ENCODE measurements around the gene CPB1. TPM values are rescaled to one million over a fixed set of nuclear protein-coding genes. Genes with fewer than 3 reads are reported as not detected.

Gene CPB1
- total and polyA plus RNA-seq, 10 donors = 0.43 to 58.4 (median 16.6) TPM

- Histone ChIP-seq H3K4me1 (no peaks in the 10 kb centered on the region), H3K27ac (no peak overlapping the region), H3K4me3 (no peak overlapping the region), H3K9me3 (no peaks in the 10 kb centered on the region), H3K36me3 (no peaks in the 10 kb centered on the region), H3K27me3 (replicated peaks in 1 of 7) (no peaks in the 10 kb centered on the region)
- 47 to 85% (median 65%) methylated on average over 2 of the region's 2 CpGs for WGBS, 5 donors
- DNase-seq = no peak
- intact Hi-C loops (cut with DNase I; ENCODE audit: low total_unique reads) = no loop called here
- TF ChIP-seq POLR2AphosphoS5 (IDR thresholded peaks at IDR 0.05) = no peak
- TF ChIP-seq, protein P1, sequence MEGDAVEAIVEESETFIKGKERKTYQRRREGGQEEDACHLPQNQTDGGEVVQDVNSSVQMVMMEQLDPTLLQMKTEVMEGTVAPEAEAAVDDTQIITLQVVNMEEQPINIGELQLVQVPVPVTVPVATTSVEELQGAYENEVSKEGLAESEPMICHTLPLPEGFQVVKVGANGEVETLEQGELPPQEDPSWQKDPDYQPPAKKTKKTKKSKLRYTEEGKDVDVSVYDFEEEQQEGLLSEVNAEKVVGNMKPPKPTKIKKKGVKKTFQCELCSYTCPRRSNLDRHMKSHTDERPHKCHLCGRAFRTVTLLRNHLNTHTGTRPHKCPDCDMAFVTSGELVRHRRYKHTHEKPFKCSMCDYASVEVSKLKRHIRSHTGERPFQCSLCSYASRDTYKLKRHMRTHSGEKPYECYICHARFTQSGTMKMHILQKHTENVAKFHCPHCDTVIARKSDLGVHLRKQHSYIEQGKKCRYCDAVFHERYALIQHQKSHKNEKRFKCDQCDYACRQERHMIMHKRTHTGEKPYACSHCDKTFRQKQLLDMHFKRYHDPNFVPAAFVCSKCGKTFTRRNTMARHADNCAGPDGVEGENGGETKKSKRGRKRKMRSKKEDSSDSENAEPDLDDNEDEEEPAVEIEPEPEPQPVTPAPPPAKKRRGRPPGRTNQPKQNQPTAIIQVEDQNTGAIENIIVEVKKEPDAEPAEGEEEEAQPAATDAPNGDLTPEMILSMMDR (IDR thresholded peaks at IDR 0.05 in 8 of 11, conservative IDR thresholded peaks at IDR 0.05 in 3 of 11) = no peak
Measured at GRCh38 chr3:148845756-148846395, 18.3 kb downstream of the CPB1 start.

DNA sequence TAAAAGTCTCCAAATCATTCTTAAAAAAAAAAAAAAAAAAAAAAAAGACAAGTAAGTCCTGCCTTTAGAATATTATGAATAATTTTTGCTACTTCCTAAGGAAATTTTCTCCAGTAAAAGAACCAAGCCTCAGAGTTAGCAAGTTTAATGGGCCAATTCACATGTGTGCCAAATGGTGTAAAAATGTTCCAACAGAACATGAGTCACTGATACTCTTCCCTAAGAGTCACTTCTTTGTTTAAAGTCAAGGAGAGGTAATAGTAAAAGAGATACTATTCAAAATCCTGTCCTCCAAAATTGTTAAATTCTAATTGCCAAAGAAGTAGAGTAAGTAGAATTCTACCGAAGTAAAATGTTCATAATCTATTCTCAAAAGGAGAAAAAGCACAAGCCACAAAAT is 19.7 kb downstream of the CPB1 start:
- Histone ChIP-seq H3K36me3 (no peaks in the 10 kb centered on the region), H3K4me1 (no peaks in the 10 kb centered on the region), H3K27me3 (replicated peaks in 1 of 7) (no peaks in the 10 kb centered on the region), H3K4me3 (no peak overlapping the region), H3K27ac (no peak overlapping the region), H3K9me3 (no peaks in the 10 kb centered on the region)
- intact Hi-C loops (cut with DNase I; ENCODE audit: low total_unique reads) = no loop called here
- no peak for DNase-seq
- TF ChIP-seq, protein P1 (IDR thresholded peaks at IDR 0.05 in 8 of 11, conservative IDR thresholded peaks at IDR 0.05 in 3 of 11) = no peak
- TF ChIP-seq POLR2AphosphoS5 (IDR thresholded peaks at IDR 0.05) = no peak
- TF ChIP-seq POLR2A (IDR thresholded peaks at IDR 0.05) = no peak
- WGBS, 5 donors = 41 to 98% (median 92%) methylated on average over 1 of the region's 1 CpG

DNA sequence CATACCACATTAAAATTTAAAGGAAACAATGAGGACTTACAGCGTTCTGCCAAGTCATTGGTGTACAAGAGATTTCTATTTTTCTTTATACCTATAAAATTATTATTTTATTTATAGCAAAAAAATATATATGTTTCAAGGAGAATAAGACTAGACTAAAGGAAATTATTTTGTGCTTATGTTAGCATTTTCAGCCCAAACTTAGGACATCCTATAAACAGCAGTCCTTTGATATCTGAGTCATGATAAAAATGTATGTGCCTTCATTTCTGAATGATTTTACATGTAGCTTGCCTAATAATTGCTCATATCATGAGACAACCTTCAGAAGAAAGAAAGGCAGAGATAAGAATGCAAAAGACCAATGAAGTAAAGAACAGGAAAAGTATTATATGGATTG is 20.8 kb downstream of the CPB1 start:
- intact Hi-C loops (cut with DNase I; ENCODE audit: low total_unique reads) = no loop called here
- Histone ChIP-seq H3K27me3 (replicated peaks in 1 of 7) (no peaks in the 10 kb centered on the region), H3K4me3 (no peak overlapping the region), H3K27ac (no peak overlapping the region), H3K4me1 (no peaks in the 10 kb centered on the region), H3K36me3 (no peaks in the 10 kb centered on the region), H3K9me3 (no peaks in the 10 kb centered on the region)
- WGBS, 5 donors = 45 to 84% (median 66%) methylated on average over 1 of the region's 1 CpG
- TF ChIP-seq POLR2A (IDR thresholded peaks at IDR 0.05) (no peak), POLR2AphosphoS5 (IDR thresholded peaks at IDR 0.05) (no peak)
- TF ChIP-seq, protein P1 (IDR thresholded peaks at IDR 0.05 in 8 of 11, conservative IDR thresholded peaks at IDR 0.05 in 3 of 11) = no peak
- no peak for DNase-seq

- WGBS, 5 donors = 77 to 91% (median 80%) methylated on average over 7 of the region's 7 CpGs
- Histone ChIP-seq H3K4me3 (no peak overlapping the region), H3K4me1 (no peaks in the 10 kb centered on the region), H3K27ac (no peak overlapping the region), H3K36me3 (no peaks in the 10 kb centered on the region), H3K27me3 (replicated peaks in 1 of 7) (no peaks in the 10 kb centered on the region), H3K9me3 (no peaks in the 10 kb centered on the region)
- intact Hi-C loops (cut with DNase I; ENCODE audit: low total_unique reads) = no loop called here
- no peak for DNase-seq
- TF ChIP-seq, protein P1 (IDR thresholded peaks at IDR 0.05 in 8 of 11, conservative IDR thresholded peaks at IDR 0.05 in 3 of 11) = no peak
- no peak for TF ChIP-seq POLR2A (IDR thresholded peaks at IDR 0.05)
Measured at GRCh38 chr3:148852271-148852992, 24.8 kb downstream of the CPB1 start.

Data from spleen (tissue), 11 donors.